LNCAP (cell line): ENCODE measurements around the gene CCDC83.

Experiments used
- CTCF ChIP-seq: fragments of 450-650 bp; IDR thresholded peaks from 2 replicates; pipeline ENCODE4 v1.5.1; 2017; ENCODE audit warnings: mild to moderate bottlenecking

Gene CCDC83

GRCh38 chr11:85949798-85950197, 94.6 kb downstream of the CCDC83 start:
- no peak for TF ChIP-seq CTCF

GRCh38 chr11:85950317-85951048, 95.3 kb downstream of the CCDC83 start:
- no peak for TF ChIP-seq CTCF

GRCh38 chr11:85951049-85951405, 95.8 kb downstream of the CCDC83 start:
- TF ChIP-seq CTCF: no peak

- no peak for TF ChIP-seq CTCF
These were observed 96.4 kb downstream of the CCDC83 start for GRCh38 chr11:85951428-85952107.

GRCh38 chr11:85953491-85954143, 98.4 kb downstream of the CCDC83 start:
- TF ChIP-seq CTCF: no peak

- no peak for TF ChIP-seq CTCF
These were observed 100.3 kb downstream of the CCDC83 start for GRCh38 chr11:85955531-85955930.

GRCh38 chr11:85960678-85961077, 105.5 kb downstream of the CCDC83 start:
- no peak for TF ChIP-seq CTCF
